PC-3 (cell line): Measurements from ENCODE around the gene SLC7A6OS. TPM values are rescaled to one million over a fixed set of nuclear protein-coding genes. Genes with fewer than 3 reads are reported as not detected.

Experiments used
- ATAC-seq: fragments of 200-7000 bp; cut with Tn5 transposase; 2 replicates; pipeline ENCODE4 v1.9.1; 2020; ENCODE audit warnings: mild to moderate bottlenecking, moderate library complexity
- BruUV-seq: library from RNA; stranded (reverse); fragments of 400-500 nt; replicated peaks from 2 replicates; lab custom pipeline; 2021; lab: Mats Ljungman, UMichigan
- CTCF ChIA-PET: fragments of 300-600 bp; sonication (Branson Sonifier 250); formaldehyde crosslinking; loops from one replicate; lab custom pipeline; 2022; ENCODE audit warnings: antibody characterized with exemption; lab: Charles Lee
- POLR2A ChIA-PET: fragments of 300-600 bp; sonication (Branson Sonifier 250); formaldehyde crosslinking; loops from one replicate; lab custom pipeline; 2022; ENCODE audit warnings: antibody characterized with exemption; ENCODE audit not compliant: unreplicated experiment; lab: Charles Lee
- DNase-seq: peaks from one replicate; pipeline ENCODE4 v3.0.0-alpha.2; 2015
- H2AFZ ChIP-seq: fragments of 300-600 bp; sonication (generic); 2 replicates; pipeline ENCODE4 v1.6.0; 2016; ENCODE audit warnings: antibody characterized with exemption, low read length
- H3F3A ChIP-seq: fragments of 300-600 bp; sonication (generic); one replicate; pipeline ENCODE4 v1.6.0; 2017; ENCODE audit warnings: antibody characterized with exemption, low read length, control low read depth, mild to moderate bottlenecking; ENCODE audit not compliant: unreplicated experiment
- H3K27ac ChIP-seq: fragments of 300-600 bp; sonication (generic); 2 replicates; pipeline ENCODE4 v1.5.1; 2016; ENCODE audit warnings: mild to moderate bottlenecking, low read length
- H3K27me3 ChIP-seq: fragments of 300-600 bp; sonication (generic); 2 replicates; pipeline ENCODE4 v1.6.1; 2016; ENCODE audit warnings: low read length, mixed read lengths
- H3K36me3 ChIP-seq: fragments of 300-600 bp; sonication (generic); 2 replicates; pipeline ENCODE4 v1.6.1; 2016; ENCODE audit warnings: low read depth, mixed run types, low read length, mixed read lengths
- H3K4me1 ChIP-seq: fragments of 300-600 bp; sonication (generic); 2 replicates; pipeline ENCODE4 v1.5.1; 2016; ENCODE audit warnings: low read length; ENCODE audit not compliant: insufficient read depth
- H3K4me2 ChIP-seq: fragments of 300-600 bp; sonication (generic); 2 replicates; pipeline ENCODE4 v1.6.0; 2016; ENCODE audit warnings: low read length
- H3K4me3 ChIP-seq: fragments of 300-600 bp; sonication (generic); 2 replicates; pipeline ENCODE4 v1.5.1; 2016; ENCODE audit warnings: mild to moderate bottlenecking, low read length, mixed read lengths
- H3K79me2 ChIP-seq: fragments of 300-600 bp; sonication (generic); 2 replicates; pipeline ENCODE4 v1.6.1; 2017; ENCODE audit warnings: low read length, mixed read lengths
- H3K9ac ChIP-seq: fragments of 300-600 bp; sonication (generic); 2 replicates; pipeline ENCODE4 v1.6.0; 2016; ENCODE audit warnings: mild to moderate bottlenecking, low read length
- H3K9me2 ChIP-seq: fragments of 300-600 bp; sonication (generic); replicated peaks from 2 replicates; pipeline ENCODE4 v1.6.1; 2016; ENCODE audit warnings: mixed run types, low read length, mixed read lengths
- H3K9me3 ChIP-seq: fragments of 300-600 bp; sonication (generic); 2 replicates; pipeline ENCODE4 v1.6.1; 2016; ENCODE audit warnings: low read length, mixed read lengths
- H4K20me1 ChIP-seq: fragments of 300-600 bp; sonication (generic); 2 replicates; pipeline ENCODE4 v1.6.1; 2016; ENCODE audit warnings: low read length, mixed read lengths
- EZH2 ChIP-seq: fragments of 300-600 bp; sonication (generic); IDR thresholded peaks from one replicate; pipeline ENCODE4 v1.6.1; 2017; ENCODE audit warnings: antibody characterized with exemption, mild to moderate bottlenecking, low read length; ENCODE audit not compliant: unreplicated experiment
- EZH2phosphoT487 ChIP-seq: fragments of 300-600 bp; sonication (generic); IDR thresholded peaks from 2 replicates; pipeline ENCODE4 v1.6.1; 2018; ENCODE audit warnings: mild to moderate bottlenecking, antibody characterized with exemption, low read length, borderline replicate concordance
- intact Hi-C: fragments of 100-400 bp; cut with micrococcal nuclease; formaldehyde crosslinking; loops from 2 replicates; pipeline ENCODE4 v1.9.0; 2023
- total RNA-seq: library from RNA; depleted of rRNA; stranded (reverse); fragments of >200 nt; gene quantifications from 2 replicates; pipeline ENCODE4 v1.2.3, GENCODE V29; 2014
- TF ChIP-seq, protein P1 (sequence below): fragments of 300-600 bp; sonication (generic); conservative IDR thresholded peaks from 2 replicates; pipeline ENCODE4 v1.5.1; 2017; ENCODE audit warnings: antibody characterized with exemption, low read depth, mild to moderate bottlenecking, low read length

SLC7A6OS gene
- total RNA-seq, 1 experiment from 2014 or later: 12.6 TPM

DNA sequence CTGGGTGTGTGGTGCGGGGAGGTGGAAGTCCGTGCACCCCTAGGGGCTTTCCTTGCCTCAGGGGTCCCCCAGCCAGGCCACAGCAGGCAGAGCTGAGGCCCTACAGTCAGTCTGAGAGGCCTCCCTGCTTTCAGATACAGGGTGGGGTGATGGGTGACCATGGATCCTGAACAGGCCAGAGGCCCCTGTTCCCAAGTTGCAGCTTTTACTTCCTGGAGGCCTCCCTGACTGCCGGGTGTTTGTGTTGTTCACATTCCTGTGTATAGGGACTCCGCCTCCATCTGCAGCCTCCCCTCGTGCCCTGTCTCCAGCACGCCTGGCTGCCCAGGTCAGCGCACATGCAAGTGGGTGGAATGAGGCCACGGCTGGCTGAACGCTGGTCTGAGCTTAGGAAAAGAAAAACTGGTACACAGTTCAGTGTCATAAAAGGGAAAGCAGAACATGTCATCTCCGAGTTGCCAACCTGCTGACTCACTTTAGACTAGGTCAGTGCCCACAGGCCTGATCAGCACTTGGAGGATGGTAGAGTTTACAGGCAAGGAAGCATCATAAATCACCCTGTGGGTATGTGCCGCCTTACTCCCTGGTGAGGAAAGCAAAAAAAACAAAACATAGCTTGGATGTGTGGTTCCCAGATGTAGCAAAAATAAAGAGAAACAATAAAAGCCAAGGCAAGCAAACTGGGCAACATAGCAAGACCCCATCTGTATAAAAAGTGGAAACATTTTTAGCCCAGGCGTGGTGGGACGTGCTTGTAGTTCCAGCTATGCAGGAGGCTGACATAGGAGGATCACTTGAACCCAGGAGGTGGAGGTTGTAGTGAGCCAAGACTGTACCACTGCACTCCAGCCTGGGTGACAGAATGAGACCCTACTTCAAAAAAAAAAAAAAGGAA is 52.6 kb downstream of the SLC7A6OS start:
- ATAC-seq (peak; percentile 93), DNase-seq (peak; percentile 80)
- ChIA-PET CTCF (interaction anchor here (0.5 to 0.9 kb wide), 2 partner anchors 61 to 131 kb away, joined by 3 to 4 read pairs; no protein-coding TSS in a partner anchor), POLR2A (no interaction called here)
- peak overlapping the region; percentile 83 for H3K27ac ChIP-seq
- no peaks in the 10 kb centered on the region for H3K9me3 ChIP-seq
- H3K4me2 ChIP-seq: peak overlapping the region; percentile 44
- H3F3A ChIP-seq: peaks cover 4% of the 10 kb centered on the region
- H3K4me1 ChIP-seq: peaks cover 18% of the 10 kb centered on the region
- no peaks in the 10 kb centered on the region for H4K20me1 ChIP-seq
- intact Hi-C loops: no loop called here
- no peaks in the 10 kb centered on the region for H3K9me2 ChIP-seq
- H3K27me3 ChIP-seq: no peaks in the 10 kb centered on the region
- H3K9ac ChIP-seq: peak overlapping the region; percentile 40
- no peaks in the 10 kb centered on the region for H3K79me2 ChIP-seq
- no peaks in the 10 kb centered on the region; the same call in none of the 2 replicates for H3K36me3 ChIP-seq
- no TSS peak for BruUV-seq
- TF ChIP-seq, protein P1, sequence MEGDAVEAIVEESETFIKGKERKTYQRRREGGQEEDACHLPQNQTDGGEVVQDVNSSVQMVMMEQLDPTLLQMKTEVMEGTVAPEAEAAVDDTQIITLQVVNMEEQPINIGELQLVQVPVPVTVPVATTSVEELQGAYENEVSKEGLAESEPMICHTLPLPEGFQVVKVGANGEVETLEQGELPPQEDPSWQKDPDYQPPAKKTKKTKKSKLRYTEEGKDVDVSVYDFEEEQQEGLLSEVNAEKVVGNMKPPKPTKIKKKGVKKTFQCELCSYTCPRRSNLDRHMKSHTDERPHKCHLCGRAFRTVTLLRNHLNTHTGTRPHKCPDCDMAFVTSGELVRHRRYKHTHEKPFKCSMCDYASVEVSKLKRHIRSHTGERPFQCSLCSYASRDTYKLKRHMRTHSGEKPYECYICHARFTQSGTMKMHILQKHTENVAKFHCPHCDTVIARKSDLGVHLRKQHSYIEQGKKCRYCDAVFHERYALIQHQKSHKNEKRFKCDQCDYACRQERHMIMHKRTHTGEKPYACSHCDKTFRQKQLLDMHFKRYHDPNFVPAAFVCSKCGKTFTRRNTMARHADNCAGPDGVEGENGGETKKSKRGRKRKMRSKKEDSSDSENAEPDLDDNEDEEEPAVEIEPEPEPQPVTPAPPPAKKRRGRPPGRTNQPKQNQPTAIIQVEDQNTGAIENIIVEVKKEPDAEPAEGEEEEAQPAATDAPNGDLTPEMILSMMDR: no peak
- no peak for TF ChIP-seq EZH2phosphoT487
- no peak for TF ChIP-seq EZH2
- no peak overlapping the region for H3K4me3 ChIP-seq
- no peak overlapping the region for H2AFZ ChIP-seq

DNA sequence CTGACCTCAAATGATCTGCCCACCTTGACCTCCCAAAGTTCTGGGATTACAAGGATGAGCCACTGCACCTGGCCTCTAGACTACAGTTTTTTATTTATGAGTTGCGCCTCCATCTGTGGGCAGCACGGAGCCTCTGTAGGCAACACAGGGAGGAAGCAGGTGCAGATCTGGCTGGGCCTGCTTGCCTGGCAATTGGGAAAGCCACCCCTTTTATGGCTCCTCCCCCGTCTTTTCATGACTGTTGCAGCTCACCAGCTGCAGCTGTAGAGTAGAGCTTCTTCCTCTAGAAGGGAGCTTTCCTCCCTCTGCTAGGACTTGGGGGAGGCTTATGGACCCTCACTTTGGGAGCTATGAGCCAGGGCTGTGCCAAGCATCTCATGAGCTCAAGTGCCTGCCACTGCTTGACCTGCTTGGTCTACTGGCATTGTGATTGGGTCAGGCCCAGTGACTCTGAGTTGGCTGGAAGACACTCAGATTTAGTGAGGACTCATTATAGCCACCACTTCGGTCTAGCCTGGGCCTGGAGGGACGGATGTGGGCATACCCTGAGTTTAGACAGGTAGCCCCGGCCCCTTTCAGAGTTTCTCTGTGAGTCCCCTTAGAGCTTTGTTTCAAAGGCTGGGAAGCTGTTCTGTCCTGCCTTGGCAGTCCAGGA is 53.4 kb downstream of the SLC7A6OS start:
- TF ChIP-seq EZH2 (no peak), EZH2phosphoT487 (no peak)
- TF ChIP-seq, protein P1: no peak
- ChIA-PET CTCF (interaction anchor here (0.5 to 0.9 kb wide), 2 partner anchors 62 to 130 kb away, joined by 3 to 4 read pairs; no protein-coding TSS in a partner anchor), POLR2A (interaction anchor here (0.6 kb wide), 1 partner anchor 186 kb away, joined by 5 read pairs; no protein-coding TSS in a partner anchor)
- no peak overlapping the region for H3K4me3 ChIP-seq
- H4K20me1 ChIP-seq: no peaks in the 10 kb centered on the region
- no TSS peak for BruUV-seq
- no peaks in the 10 kb centered on the region for H3K9me2 ChIP-seq
- peaks cover 18% of the 10 kb centered on the region for H3K4me1 ChIP-seq
- no peaks in the 10 kb centered on the region for H3K9me3 ChIP-seq
- no peaks in the 10 kb centered on the region; the same call in none of the 2 replicates for H3K36me3 ChIP-seq
- H3K27me3 ChIP-seq: no peaks in the 10 kb centered on the region
- peak overlapping the region; percentile 44 for H3K4me2 ChIP-seq
- H3F3A ChIP-seq: peaks cover 4% of the 10 kb centered on the region
- peak overlapping the region; percentile 40 for H3K9ac ChIP-seq
- H3K27ac ChIP-seq: peak overlapping the region; percentile 83
- intact Hi-C loops: no loop called here
- H3K79me2 ChIP-seq: no peaks in the 10 kb centered on the region
- peak; percentile 22 for DNase-seq
- peak; percentile 4 for ATAC-seq
- H2AFZ ChIP-seq: no peak overlapping the region
